WERI-Rb-1 (cell line): ENCODE measurements around the gene ZCCHC24.

ENCODE experiments used
- DNase-seq: peaks from one replicate; pipeline ENCODE4 v3.0.0-alpha.2; 2020
- H3K27ac ChIP-seq: fragments of 250-450 bp; sonication (Bioruptor Pico); 2 replicates; pipeline ENCODE4 v1.5.1; 2020; ENCODE audit warnings: mild to moderate bottlenecking, moderate library complexity
- H3K27me3 ChIP-seq: fragments of 250-450 bp; sonication (Bioruptor Pico); 2 replicates; pipeline ENCODE4 v1.5.1; 2021; ENCODE audit warnings: mild to moderate bottlenecking, low read depth, moderate library complexity; ENCODE audit not compliant: insufficient read depth, severe bottlenecking
- H3K36me3 ChIP-seq: fragments of 250-450 bp; sonication (Bioruptor Pico); 2 replicates; pipeline ENCODE4 v1.5.1; 2020; ENCODE audit warnings: mild to moderate bottlenecking, moderate library complexity
- H3K4me3 ChIP-seq: 2 replicates; pipeline ENCODE4 v1.5.1; 2011; ENCODE audit warnings: low read depth, mild to moderate bottlenecking, control low read depth, low read length
- H3K9me3 ChIP-seq: fragments of 250-450 bp; sonication (Bioruptor Pico); 2 replicates; pipeline ENCODE4 v1.5.1; 2021; ENCODE audit warnings: mild to moderate bottlenecking, moderate library complexity; ENCODE audit not compliant: severe bottlenecking
- CTCF ChIP-seq: IDR thresholded peaks from 2 replicates; pipeline ENCODE4 v1.5.1; 2011; ENCODE audit warnings: low read depth, mild to moderate bottlenecking, control low read depth, inconsistent platforms, low read length

ZCCHC24 gene

DNA sequence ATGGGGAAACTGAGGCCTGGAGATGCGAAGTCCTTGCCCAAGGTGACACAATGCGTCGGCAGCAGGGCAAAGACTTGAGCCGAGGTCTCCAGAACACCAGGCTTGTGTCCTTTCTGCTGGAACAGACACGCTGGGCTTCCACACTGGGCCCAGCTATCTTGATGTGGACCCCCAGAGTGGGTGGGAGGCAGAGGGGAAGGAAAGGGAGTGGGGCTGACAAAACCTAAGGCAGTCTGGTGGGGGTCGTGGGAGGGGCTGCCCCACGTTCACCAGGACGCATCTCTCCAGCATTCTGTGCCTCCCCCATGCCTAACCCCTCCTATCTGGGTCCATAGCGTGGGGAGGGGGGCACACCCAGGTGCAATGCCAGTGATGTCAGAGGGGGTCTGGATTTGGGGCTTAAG is 60.0 kb downstream of the ZCCHC24 start:
- TF ChIP-seq CTCF = no peak
- peak; percentile 2 for DNase-seq
- Histone ChIP-seq H3K9me3 (no peaks in the 10 kb centered on the region), H3K27ac (no peak overlapping the region), H3K27me3 (no peaks in the 10 kb centered on the region), H3K4me3 (no peak overlapping the region), H3K36me3 (no peaks in the 10 kb centered on the region)

DNA sequence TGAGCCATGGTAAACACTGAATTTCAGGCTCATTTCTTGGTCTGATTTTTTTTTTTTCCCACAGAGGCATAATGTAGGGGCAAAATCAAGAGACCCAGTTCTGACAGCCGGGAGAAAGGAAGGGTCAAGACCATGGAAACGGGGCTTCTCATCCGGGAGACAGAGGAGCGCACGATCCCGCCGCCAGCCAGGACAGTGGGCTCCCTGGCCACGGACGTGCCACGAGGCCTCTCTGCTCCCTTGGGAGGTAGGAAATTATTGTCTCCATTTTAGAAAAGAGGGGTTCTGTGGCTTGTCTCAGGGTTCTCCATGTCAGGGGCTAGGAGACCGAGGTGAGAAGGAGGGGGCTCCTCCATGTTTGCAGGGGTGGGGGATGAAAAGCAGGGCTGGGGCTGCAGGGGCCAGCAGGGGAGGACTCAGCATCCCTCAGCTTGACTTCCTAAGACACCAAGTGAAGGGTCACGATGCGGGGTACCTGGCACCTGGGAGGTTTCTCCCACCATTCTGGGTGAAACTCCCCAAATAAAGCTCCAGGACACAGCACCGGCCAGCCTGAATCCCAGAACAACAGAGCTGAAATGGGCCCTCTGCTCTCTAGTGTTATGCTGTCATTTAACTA is 60.5 kb downstream of the ZCCHC24 start:
- no peaks in the 10 kb centered on the region for H3K36me3 ChIP-seq
- peak; percentile 2 for DNase-seq
- no peaks in the 10 kb centered on the region for H3K27me3 ChIP-seq
- no peak overlapping the region for H3K4me3 ChIP-seq
- H3K27ac ChIP-seq = no peak overlapping the region
- no peak for TF ChIP-seq CTCF
- H3K9me3 ChIP-seq = no peaks in the 10 kb centered on the region

GRCh38 chr10:79383974-79384606 is 61.3 kb downstream of the ZCCHC24 start:
- Histone ChIP-seq H3K4me3 (no peak overlapping the region), H3K9me3 (no peaks in the 10 kb centered on the region), H3K27ac (no peak overlapping the region), H3K36me3 (no peaks in the 10 kb centered on the region), H3K27me3 (no peaks in the 10 kb centered on the region)
- peak; percentile 4 for DNase-seq
- no peak for TF ChIP-seq CTCF

DNA sequence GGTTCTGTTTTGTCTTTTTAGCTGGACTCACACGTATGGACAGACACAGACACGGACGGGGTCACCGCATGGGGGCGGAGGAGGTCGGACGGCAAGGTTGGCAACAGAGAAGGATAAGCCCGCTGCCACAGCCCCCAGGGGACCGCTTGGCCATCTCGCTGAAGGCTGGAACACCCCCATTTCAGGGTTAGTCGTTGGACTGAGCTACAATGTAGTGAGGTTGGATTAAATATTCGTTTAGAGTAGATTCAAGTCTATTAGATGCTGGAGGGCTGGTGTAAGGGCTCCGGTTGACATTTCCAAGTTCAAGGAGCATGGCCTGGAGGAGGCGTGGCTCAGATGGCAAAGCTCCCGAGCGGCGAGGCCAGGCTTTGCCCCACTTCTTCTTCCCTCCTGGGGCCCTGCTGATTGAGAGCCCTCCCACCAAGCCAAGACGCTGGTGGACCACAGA is 62.9 kb downstream of the ZCCHC24 start:
- peak; percentile 3 for DNase-seq
- Histone ChIP-seq H3K36me3 (no peaks in the 10 kb centered on the region), H3K27me3 (no peaks in the 10 kb centered on the region), H3K9me3 (no peaks in the 10 kb centered on the region), H3K4me3 (no peak overlapping the region), H3K27ac (no peak overlapping the region)
- no peak for TF ChIP-seq CTCF

DNA sequence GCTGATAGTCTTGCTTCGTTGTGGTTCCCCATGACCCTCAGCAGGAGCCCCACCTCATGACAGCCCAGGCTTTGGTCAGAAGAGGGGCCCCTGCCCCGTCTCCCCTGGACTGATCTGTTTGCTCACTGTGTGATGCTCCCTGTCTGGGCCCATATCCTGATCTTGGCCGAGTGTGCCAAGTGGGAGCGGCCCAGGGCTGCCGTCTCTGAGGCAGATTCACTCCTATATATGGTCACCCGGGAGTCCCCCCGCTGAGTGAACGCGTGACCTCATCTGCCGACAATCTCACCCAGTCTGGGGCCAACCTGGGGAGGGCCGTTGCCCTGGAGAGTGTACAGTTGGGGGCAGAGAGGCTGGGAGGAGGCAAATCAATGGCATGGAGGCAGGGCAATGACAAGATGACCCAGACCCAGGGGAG is 63.6 kb downstream of the ZCCHC24 start:
- peak; percentile 4 for DNase-seq
- Histone ChIP-seq H3K36me3 (no peaks in the 10 kb centered on the region), H3K27ac (no peak overlapping the region), H3K27me3 (no peaks in the 10 kb centered on the region), H3K4me3 (no peak overlapping the region), H3K9me3 (no peaks in the 10 kb centered on the region)
- TF ChIP-seq CTCF = no peak
